Stimulated activated CD4-positive, alpha-beta T cell treated with anti-CD3 and anti-CD28 coated beads, Interleukin-15, amount 100 ng/mL, for 24 hours (primary cell): ENCODE measurements around the gene ALOX5AP.
"Not testable (repeated sequence)": the region's sequence is repeated elsewhere in the genome, so short reads cannot be mapped to it uniquely, and the experiment has no call there.

Source experiments
- DNase-seq: peaks from one replicate; pipeline ENCODE4 v3.0.0-alpha.2; 2020

ALOX5AP gene

GRCh38 chr13:30739237-30739528, 3.8 kb downstream of the ALOX5AP start:
- no peak for DNase-seq

GRCh38 chr13:30739761-30740642, 4.7 kb downstream of the ALOX5AP start:
- DNase-seq = peak; percentile 76

DNA sequence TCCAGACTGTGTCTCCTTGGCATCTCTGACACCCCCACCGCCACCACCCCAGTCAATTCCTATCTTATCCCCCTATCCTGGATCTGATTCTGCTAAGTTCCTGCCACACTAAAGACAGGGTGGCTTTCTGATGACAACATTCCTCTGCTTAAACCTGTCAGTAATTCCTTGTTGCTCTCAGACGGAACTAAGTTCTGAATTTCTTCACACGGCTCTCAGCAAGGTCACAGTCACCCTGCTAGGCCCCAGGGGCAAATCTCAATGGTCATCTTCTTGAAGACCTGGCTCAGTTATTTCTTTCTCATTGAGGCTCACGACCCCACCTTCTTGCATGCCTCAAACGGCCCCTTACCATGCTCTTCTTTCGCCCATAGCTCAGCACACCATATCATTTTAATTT, 7.6 kb downstream of the ALOX5AP start:
- no peak for DNase-seq

DNA sequence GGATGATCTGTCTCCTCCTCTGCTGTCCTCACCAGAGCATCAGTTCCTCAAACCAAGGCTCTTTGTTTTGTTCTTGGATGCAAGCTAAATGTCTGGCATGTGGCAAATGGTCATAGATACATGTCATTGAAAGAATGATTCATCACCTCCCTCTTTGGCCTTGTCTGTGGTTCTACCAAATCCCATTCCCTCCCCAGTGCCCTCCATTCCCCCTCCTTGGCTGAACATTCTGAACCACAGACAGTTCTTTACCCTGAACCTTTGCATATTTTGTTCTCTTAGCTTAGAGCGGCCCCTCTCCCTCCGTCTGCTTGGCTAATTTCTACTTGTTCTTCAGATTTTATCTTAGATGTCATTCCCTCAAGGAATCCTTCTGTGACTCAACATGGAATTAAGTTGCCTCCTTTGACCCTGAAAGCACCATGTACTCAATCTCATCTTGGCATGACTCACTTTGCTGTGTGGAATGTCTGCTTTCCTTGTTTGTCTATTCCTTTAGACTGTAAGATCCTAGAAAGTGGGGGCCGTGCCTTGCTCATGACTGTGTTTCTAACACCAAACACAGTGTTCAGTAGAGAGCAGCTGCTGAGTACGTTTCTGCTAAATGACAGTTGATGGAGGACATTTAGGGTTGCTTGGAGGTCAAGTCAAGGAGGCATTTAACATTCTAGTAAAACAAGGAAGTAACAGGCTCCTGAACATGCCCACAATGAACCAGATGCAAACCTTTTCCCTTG, 8.1 kb downstream of the ALOX5AP start:
- DNase-seq = no peak

- peak; percentile 89 for DNase-seq
Observed at GRCh38 chr13:30744056-30744680, 8.8 kb downstream of the ALOX5AP start.

GRCh38 chr13:30744681-30745077, 9.3 kb downstream of the ALOX5AP start:
- DNase-seq = no peak

- DNase-seq = no peak
Observed at GRCh38 chr13:30745906-30746686, 10.8 kb downstream of the ALOX5AP start.

GRCh38 chr13:30746791-30747190, 11.4 kb downstream of the ALOX5AP start:
- no peak for DNase-seq

- not testable (repeated sequence) for DNase-seq
Observed at GRCh38 chr13:30747845-30748244, 12.5 kb downstream of the ALOX5AP start.

DNA sequence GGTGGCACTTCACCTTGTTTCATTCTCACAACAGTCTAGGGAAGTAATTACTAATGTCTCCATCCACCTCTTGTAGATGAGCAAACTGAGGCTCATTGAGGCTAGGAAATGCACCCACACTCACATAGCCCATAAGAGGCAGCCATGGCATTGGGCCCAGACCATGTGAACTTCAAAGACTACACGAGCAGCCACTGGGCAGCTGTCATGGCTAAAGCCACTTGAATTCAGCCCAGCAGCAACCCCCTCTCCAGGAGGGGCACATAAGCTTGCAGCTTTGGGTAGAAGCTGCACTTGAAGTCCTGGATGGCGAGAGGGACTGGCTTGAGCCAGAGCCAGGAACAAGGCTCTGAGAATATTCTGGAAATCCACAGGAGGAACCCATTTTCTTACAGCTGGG, 13.4 kb downstream of the ALOX5AP start:
- no peak for DNase-seq

GRCh38 chr13:30750036-30750435, 14.7 kb downstream of the ALOX5AP start:
- DNase-seq = no peak

DNA sequence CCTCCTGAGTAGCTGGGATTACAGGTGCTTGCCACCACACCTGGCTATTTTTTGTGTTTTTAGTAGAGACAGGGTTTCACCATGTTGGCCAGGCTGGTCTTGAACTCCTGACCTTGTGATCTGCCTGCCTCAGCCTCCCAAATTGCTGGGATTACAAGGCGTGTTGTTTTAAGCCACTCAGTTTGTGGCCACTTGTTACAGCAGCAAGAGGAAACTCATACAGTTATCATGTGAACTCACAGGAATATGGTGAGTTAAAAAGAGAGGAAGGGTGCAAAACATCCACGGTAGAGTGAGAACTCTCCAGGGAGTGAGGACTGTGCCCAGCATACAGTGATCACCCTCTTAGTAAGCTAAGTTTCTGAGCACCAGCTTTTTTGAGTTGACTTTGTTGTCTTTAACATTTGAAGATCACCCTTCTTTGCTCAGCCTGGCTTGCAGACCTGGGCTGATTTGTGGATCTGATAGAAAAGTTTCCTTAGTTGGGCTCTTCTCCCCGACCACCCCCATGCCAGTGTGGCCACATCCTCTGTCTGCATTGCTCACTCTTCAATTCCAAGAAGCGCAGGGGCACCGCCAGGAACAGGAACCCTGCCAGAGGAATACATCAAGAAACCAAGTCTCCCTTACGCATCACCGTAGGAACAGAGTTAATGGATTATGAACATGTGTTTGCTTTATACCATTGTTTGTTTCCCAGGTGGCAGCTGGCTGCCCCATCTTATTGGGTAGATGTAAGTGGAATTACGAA, 16.0 kb downstream of the ALOX5AP start:
- no peak for DNase-seq

GRCh38 chr13:30752201-30752797, 17.0 kb downstream of the ALOX5AP start:
- DNase-seq = no peak

GRCh38 chr13:30753030-30753616, 17.8 kb downstream of the ALOX5AP start:
- no peak for DNase-seq

- DNase-seq = no peak
Observed at GRCh38 chr13:30755678-30756077, 20.3 kb downstream of the ALOX5AP start.

DNA sequence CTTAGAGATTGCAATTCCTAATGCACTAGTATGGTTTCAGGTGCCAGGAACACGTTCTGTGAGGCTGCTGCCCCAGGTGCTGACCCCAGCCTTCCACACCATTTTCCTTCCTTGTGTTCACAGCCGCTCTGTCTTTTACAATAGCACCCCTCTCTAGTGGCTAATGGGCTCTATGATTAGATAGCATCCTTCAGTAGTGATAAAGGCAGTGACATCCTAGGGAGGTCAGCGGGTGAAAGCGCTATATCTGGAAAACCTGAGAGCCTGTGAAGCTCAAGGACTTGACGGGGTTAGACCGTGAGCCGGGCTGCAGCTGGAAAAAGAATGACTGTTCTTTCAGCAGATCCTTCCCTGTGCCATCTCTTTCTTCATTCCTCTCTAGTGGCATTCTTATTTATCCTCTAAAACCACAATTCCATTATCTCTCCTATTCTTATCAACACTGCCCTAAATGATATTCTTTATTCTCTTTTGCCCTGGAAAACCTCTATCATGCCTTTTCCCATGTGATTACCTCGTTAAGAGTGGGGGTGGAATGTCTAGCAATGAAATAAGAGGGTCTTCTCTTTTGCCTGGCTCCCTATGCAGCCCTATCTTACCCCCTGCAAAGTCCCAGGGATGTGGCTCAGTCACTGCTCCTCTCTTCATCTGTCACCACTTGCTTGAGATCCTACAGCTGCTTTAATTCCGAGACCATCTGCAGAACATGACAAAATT, 21.8 kb downstream of the ALOX5AP start:
- DNase-seq = no peak

- no peak for DNase-seq
Observed at GRCh38 chr13:30759748-30760147, 24.4 kb downstream of the ALOX5AP start.

DNA sequence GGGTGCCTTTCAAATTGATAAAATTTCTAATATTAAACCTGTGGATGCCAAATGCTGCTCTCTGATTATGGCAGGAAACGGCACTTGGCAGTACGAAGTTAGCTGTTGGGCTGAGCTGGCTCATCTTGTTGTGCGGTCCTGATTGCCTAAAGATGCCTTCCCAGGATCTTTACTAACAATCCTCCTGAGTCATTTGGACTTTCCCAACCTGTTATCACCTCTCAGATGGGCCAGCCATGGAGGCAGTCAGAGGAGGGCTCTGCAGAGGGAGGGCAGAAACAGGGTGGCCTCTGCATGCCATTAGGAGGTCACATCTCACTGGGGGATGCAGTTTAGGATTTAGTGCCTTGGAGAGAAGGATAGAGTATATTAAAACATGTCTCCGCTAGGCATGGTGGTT, 27.3 kb downstream of the ALOX5AP start:
- no peak for DNase-seq

DNA sequence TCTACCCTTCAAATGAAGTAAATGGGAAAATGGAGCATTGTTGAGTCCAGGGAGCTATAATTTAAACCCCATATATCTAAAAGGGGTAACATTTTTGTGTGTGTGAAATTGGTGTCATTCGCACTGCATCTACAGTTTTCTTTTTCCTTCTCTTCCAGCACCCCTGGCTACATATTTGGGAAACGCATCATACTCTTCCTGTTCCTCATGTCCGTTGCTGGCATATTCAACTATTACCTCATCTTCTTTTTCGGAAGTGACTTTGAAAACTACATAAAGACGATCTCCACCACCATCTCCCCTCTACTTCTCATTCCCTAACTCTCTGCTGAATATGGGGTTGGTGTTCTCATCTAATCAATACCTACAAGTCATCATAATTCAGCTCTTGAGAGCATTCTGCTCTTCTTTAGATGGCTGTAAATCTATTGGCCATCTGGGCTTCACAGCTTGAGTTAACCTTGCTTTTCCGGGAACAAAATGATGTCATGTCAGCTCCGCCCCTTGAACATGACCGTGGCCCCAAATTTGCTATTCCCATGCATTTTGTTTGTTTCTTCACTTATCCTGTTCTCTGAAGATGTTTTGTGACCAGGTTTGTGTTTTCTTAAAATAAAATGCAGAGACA, 28.6 kb downstream of the ALOX5AP start:
- no peak for DNase-seq

DNA sequence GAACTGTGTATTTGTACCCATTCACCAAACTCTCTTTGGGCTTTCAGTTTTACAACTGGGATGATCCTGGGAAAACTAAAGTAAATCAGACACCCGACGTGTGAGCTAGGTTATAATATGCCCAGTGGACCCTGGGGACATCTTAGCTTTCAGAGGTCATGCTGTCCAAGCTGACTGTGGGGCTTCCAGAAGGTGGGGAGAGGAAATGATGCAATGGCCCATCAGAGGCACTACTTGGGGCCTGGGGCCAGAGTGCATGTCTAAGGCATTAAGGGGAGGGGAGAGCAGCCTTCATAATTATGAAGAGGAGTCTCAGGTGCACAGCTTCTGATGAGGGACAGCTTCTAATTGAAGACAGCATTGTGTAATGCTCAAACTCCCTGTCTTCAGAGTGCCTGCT, 30.9 kb downstream of the ALOX5AP start:
- no peak for DNase-seq
